ENCODE data around the gene COG5. TPM values are rescaled to one million over a fixed set of nuclear protein-coding genes. Genes with fewer than 3 reads are reported as not detected.

Gene COG5
- total RNA-seq, 4 donors from 2014 or later, result 34.8 to 74.1 (median 41.2) TPM

DNA sequence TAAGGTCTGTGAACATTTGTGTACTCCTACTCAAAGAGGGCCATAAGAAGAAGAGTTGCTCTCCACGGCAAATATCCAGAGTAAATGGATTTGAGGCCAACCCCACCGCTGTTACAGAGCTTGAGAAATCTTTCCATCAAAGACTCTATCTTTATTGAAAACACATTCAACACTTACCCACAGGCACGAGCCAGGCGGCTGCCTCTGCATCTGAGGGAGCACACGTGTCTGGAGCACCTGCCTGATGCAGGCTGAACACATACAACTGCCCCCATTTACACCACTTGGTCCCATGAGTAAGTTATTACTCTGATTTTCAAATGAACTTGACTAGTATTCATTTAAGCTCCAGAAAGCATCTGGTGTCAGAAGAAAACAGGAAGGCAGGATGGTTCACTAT, 356.3 kb downstream of the COG5 start:
- ATAC-seq (ENCODE audit: low FRiP score) (no peak), DNase-seq (ENCODE audit: low spot score) (no peak)
- TF ChIP-seq, protein P1, sequence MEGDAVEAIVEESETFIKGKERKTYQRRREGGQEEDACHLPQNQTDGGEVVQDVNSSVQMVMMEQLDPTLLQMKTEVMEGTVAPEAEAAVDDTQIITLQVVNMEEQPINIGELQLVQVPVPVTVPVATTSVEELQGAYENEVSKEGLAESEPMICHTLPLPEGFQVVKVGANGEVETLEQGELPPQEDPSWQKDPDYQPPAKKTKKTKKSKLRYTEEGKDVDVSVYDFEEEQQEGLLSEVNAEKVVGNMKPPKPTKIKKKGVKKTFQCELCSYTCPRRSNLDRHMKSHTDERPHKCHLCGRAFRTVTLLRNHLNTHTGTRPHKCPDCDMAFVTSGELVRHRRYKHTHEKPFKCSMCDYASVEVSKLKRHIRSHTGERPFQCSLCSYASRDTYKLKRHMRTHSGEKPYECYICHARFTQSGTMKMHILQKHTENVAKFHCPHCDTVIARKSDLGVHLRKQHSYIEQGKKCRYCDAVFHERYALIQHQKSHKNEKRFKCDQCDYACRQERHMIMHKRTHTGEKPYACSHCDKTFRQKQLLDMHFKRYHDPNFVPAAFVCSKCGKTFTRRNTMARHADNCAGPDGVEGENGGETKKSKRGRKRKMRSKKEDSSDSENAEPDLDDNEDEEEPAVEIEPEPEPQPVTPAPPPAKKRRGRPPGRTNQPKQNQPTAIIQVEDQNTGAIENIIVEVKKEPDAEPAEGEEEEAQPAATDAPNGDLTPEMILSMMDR (IDR thresholded peaks at IDR 0.05), result no peak

DNA sequence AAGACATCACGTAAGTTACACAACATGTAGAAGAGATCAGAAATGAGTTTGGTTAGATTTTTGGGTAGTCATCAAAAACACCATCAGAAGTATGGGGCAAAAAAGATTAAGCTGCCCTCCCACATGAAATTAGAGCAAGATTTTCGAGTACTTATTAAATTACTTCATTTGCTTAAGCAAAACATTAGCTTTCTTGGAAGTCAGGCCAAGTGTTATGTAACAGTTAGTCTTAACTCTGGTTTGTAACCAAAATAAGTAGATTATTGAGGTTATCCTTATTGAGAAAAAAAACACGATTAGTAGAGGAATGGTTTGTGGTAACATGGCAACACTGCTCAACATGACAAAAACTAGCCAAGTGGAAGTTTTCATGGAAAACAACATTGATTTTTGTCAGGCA, 357.0 kb downstream of the COG5 start:
- no peak for ATAC-seq (ENCODE audit: low FRiP score)
- TF ChIP-seq, protein P1 (IDR thresholded peaks at IDR 0.05), result no peak
- DNase-seq (ENCODE audit: low spot score), result no peak

DNA sequence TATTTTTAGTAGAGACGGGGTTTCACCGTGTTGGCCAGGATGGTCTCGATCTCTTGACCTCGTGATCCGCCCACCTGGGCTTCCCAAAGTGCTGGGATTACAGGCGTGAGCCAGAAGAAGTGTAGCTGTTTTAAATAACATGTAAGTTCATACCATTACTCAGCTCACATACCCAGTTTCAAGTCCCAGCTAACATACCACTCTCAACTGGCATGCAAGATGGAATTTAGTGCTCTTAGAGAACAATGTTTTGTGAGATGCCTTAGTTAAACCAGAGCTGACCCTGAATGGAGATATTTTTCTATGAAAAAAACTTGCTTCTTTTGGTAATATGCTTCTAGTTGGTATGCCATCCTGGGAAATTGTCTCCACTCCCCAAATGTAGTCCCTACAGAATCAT, 357.6 kb downstream of the COG5 start:
- no peak for ATAC-seq (ENCODE audit: low FRiP score)
- DNase-seq (ENCODE audit: low spot score), result no peak
- TF ChIP-seq, protein P1 (IDR thresholded peaks at IDR 0.05), result no peak

DNA sequence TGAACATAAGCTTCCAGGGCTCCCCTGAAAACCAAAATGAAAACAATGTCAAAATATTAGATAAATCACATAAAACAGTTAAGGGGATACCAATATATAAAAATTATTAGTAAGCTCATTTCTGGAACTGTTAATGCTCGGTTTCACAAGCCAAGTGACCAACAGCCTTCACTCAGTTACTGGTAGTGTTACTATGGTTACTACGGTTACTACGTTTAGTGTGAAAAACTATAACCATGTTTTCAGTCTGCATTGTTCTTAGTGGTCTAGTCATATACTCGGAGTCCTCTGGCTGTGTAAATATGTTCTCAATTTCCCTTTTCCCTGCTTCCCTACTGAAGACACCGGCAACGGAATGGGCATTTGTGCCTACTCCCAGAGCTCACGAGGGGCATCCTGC, 360.1 kb downstream of the COG5 start:
- DNase-seq (ENCODE audit: low spot score), result no peak
- TF ChIP-seq, protein P1 (IDR thresholded peaks at IDR 0.05), result no peak
- ATAC-seq (ENCODE audit: low FRiP score), result no peak

DNA sequence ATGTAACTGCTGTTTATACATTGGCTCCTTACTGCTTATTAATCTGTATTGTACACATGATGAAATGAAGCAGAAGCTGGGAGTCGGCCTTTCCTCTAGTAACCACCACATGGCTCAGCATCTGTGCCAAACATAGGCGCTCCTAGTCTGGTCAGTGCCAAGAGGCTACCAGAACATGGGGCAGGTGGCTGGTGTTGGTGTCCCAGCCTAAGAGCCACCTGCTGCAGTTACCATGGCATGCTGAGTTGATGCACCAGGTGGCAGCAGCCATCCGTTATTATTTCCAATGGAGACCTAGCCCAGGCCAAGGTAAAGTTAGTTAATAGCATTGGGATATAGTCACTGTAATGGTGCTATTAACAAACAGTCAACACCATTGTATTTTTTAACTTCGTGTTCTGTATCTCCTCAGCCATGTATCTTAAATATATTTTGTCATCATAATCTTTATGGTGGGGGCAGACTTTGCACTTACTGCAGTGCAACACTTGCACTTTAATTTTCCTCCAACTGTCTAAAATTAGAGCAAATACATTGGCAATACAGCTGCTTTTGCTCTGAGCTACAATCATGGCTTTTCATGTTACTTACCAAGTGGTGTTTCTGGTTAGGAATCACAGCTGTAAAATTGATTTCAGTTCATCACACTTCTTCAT, 361.8 kb downstream of the COG5 start:
- no peak for ATAC-seq (ENCODE audit: low FRiP score)
- no peak for DNase-seq (ENCODE audit: low spot score)
- TF ChIP-seq, protein P1 (IDR thresholded peaks at IDR 0.05), result no peak

DNA sequence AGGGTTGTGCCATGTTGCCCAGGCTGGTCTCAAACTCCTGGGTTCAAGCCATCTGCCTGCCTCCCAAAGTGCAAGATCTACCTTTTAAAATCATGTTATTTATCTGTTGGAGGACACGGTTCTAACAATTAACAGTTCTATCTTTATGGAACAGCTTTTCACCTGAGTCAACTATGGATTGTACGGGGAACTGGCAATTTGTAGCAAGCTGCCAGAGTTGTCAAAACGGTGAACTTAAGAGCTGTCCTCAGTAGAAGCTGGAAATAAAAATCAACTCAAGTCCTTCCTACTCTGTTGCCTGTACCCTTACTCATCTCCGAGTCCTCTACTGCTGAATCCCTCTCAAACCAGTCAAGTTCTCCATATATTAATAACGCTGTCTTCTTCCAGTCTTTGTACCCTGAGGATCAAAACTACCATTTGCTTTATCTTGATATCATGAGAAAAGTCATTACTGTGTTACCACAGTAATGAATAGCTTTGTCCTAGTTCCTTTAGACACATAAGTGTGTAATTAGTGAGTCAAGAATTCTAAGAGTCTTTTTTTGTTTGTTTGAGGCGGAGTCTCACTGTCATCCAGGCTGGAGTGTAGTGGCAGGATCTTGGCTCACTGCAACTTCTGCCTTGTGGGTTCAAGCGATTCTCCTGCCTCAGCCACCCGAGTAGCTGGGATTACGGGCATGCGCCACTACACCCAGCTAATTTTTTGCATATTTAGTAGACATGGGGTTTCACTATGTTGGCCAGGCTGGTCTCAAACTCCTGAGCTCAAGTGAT, 366.7 kb downstream of the COG5 start:
- ATAC-seq (ENCODE audit: low FRiP score), result no peak
- no peak for DNase-seq (ENCODE audit: low spot score)
- TF ChIP-seq, protein P1 (IDR thresholded peaks at IDR 0.05), result no peak

DNA sequence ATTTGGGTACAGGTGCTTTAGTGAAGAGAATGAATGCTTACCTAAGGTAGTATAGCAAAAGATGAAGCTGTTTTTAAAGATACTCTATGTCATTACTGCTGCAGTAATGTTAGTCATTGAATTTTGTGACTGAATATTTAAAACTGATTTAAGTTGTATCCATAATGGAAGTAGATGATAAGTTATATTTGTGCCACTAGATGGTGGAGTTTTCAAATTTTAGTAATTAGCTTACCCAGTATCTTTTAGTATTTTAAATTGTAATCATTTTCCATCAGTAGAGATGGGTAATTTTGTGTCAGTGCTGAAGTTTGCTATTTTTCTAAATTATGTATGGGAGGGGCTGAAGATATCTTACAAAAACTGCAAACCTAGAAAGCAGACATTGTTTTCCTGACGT, 369.7 kb downstream of the COG5 start:
- ATAC-seq (ENCODE audit: low FRiP score) (no peak), DNase-seq (ENCODE audit: low spot score) (no peak)
- TF ChIP-seq, protein P1 (IDR thresholded peaks at IDR 0.05), result no peak
